Mucosa of gallbladder (tissue), 1 donor: ENCODE results near the gene MACROH2A2. TPM values are rescaled to one million over a fixed set of nuclear protein-coding genes. Genes with fewer than 3 reads are reported as not detected.
"Not testable (repeated sequence)": the region's sequence is repeated elsewhere in the genome, so short reads cannot be mapped to it uniquely, and the experiment has no call there.

Experiments
- DNase-seq: peaks from one replicate; pipeline ENCODE4 v3.0.0-alpha.2; 2020; ENCODE audit warnings: low spot score
- total RNA-seq: library from RNA; stranded (reverse); gene quantifications from one replicate; pipeline ENCODE4 v1.2.1, GENCODE V29; 2021
- donor health status: DM: no; HTN: no; CAD: no.

MACROH2A2 gene
- total RNA-seq, 1 donor from 2014 or later, result 21.1 TPM

GRCh38 chr10:70158113-70158512 lies 105.5 kb downstream of the MACROH2A2 start:
- no peak for DNase-seq

- DNase-seq, result not testable (repeated sequence)
Observed at GRCh38 chr10:70159366-70159765, 106.7 kb downstream of the MACROH2A2 start.

- DNase-seq, result no peak
Observed at GRCh38 chr10:70160798-70161197, 108.2 kb downstream of the MACROH2A2 start.

Other genes with a start within 250 kb of the MACROH2A2 start
- 12.2 TPM for gene AIFM2, start 80.0 kb downstream of the MACROH2A2 start, total RNA-seq
- gene TYSND1, start 93.9 kb downstream of the MACROH2A2 start, total RNA-seq, result 21.4 TPM
- 106 TPM for gene SAR1A, start 117.7 kb downstream of the MACROH2A2 start, total RNA-seq
- 148 TPM for gene PPA1, start 180.6 kb downstream of the MACROH2A2 start, total RNA-seq
- gene NPFFR1, start 231.2 kb downstream of the MACROH2A2 start, total RNA-seq, result 0.03 TPM